Nephron (organoid): ENCODE data around the gene OSBPL10.

Source experiments
- H3K27ac Mint-ChIP-seq, 3 experiments: 2 replicates each; pipeline ENCODE4 v1.8.0; 2020; ENCODE audit warnings: mixed read lengths in 3 of 3, mild to moderate bottlenecking in 2 of 3, moderate library complexity in 1 of 3
- H3K27me3 Mint-ChIP-seq: 2 replicates; pipeline ENCODE4 v1.8.0; 2021; ENCODE audit warnings: low read depth, mild to moderate bottlenecking, moderate library complexity, mixed read lengths
- H3K36me3 Mint-ChIP-seq: 2 replicates; pipeline ENCODE4 v1.8.0; 2020; ENCODE audit warnings: low read depth, mixed read lengths
- H3K4me1 Mint-ChIP-seq: 2 replicates; pipeline ENCODE4 v1.8.0; 2020; ENCODE audit warnings: mixed read lengths
- H3K4me3 Mint-ChIP-seq, 3 experiments: 2 replicates each; pipeline ENCODE4 v1.8.0; 2020; ENCODE audit warnings: mild to moderate bottlenecking in 3 of 3, mixed read lengths in 3 of 3, moderate library complexity in 2 of 3
- H3K9me3 Mint-ChIP-seq: 2 replicates; pipeline ENCODE4 v1.8.0; 2020; ENCODE audit warnings: mixed read lengths
- TF ChIP-seq, protein P1 (sequence below), 3 experiments: fragments of 200-600 bp; sonication (generic); IDR thresholded peaks; one replicate each; pipeline ENCODE4 v1.5.0; 2021; ENCODE audit warnings: antibody characterized with exemption in 3 of 3; ENCODE audit not compliant: unreplicated experiment in 3 of 3

The OSBPL10 gene

DNA sequence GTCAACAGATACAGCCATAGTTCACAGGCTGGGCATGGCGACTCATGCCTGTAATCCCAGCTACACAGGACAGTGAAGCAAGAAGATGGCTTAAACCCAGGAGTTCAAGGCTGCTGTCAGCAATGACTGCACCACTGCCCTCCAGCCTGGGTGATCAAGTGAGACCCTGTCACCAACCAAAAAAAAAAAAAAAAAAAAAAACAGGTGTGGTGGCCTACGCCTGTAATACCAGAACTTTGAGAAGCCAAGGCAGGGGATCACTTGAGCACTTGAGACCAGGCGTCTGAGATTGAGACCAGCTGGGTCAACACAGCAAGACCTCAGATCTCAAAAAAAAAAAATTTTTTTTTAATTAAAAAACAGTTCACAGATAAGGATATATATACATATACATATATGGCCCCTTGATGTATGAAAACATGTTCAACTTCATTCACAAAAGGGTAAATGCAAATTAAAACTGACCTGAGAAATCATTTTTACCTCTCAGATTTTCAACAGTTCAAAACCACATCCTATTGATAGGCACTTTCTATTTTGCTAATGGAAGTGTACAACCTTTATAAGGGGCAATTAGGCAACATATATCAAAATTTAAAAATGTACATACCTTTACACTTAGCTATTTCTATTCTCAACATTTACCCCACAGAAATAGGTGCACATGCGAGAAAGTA lies 51.1 kb downstream of the OSBPL10 start:
- Mint-ChIP-seq H3K27ac (no peak overlapping the region), H3K4me1 (peaks cover 9% of the 10 kb centered on the region), H3K27me3 (no peaks in the 10 kb centered on the region), H3K4me3 (no peak overlapping the region), H3K36me3 (no peaks in the 10 kb centered on the region), H3K9me3 (no peaks in the 10 kb centered on the region)
- TF ChIP-seq, protein P1, sequence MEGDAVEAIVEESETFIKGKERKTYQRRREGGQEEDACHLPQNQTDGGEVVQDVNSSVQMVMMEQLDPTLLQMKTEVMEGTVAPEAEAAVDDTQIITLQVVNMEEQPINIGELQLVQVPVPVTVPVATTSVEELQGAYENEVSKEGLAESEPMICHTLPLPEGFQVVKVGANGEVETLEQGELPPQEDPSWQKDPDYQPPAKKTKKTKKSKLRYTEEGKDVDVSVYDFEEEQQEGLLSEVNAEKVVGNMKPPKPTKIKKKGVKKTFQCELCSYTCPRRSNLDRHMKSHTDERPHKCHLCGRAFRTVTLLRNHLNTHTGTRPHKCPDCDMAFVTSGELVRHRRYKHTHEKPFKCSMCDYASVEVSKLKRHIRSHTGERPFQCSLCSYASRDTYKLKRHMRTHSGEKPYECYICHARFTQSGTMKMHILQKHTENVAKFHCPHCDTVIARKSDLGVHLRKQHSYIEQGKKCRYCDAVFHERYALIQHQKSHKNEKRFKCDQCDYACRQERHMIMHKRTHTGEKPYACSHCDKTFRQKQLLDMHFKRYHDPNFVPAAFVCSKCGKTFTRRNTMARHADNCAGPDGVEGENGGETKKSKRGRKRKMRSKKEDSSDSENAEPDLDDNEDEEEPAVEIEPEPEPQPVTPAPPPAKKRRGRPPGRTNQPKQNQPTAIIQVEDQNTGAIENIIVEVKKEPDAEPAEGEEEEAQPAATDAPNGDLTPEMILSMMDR (IDR thresholded peaks at IDR 0.05; ENCODE audit: unreplicated experiment in 3 of 3), result no peak

GRCh38 chr3:31927811-31928210 lies 53.3 kb downstream of the OSBPL10 start:
- H3K9me3 Mint-ChIP-seq, result no peaks in the 10 kb centered on the region
- peaks cover 5% of the 10 kb centered on the region for H3K4me1 Mint-ChIP-seq
- H3K27me3 Mint-ChIP-seq, result no peaks in the 10 kb centered on the region
- H3K4me3 Mint-ChIP-seq, result no peak overlapping the region
- TF ChIP-seq, protein P1 (IDR thresholded peaks at IDR 0.05; ENCODE audit: unreplicated experiment in 3 of 3), result no peak
- H3K27ac Mint-ChIP-seq, result no peak overlapping the region
- H3K36me3 Mint-ChIP-seq, result no peaks in the 10 kb centered on the region

GRCh38 chr3:31926543-31926942 lies 54.5 kb downstream of the OSBPL10 start:
- H3K9me3 Mint-ChIP-seq, result peaks cover 4% of the 10 kb centered on the region
- H3K27ac Mint-ChIP-seq, result no peak overlapping the region
- TF ChIP-seq, protein P1 (IDR thresholded peaks at IDR 0.05; ENCODE audit: unreplicated experiment in 3 of 3), result no peak
- H3K36me3 Mint-ChIP-seq, result no peaks in the 10 kb centered on the region
- peaks cover 7% of the 10 kb centered on the region for H3K4me1 Mint-ChIP-seq
- no peaks in the 10 kb centered on the region for H3K27me3 Mint-ChIP-seq
- no peak overlapping the region for H3K4me3 Mint-ChIP-seq

DNA sequence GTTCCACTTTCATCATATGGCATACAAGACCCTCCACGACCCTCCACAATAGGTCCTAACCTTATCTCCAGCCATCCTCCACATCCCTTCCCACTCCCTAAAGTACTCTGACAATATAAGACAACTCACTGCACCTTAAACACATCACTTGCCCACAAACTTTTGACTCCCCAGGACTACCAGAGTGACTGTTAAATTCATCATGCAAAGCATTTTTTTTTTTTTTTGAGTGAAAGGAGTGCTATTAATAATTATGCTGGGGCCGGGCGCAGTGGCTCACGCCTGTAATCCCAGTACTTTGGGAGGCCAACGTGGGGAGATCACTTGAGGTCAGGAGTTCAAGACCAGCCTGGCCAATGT lies 55.8 kb downstream of the OSBPL10 start:
- no peak overlapping the region for H3K4me3 Mint-ChIP-seq
- H3K27me3 Mint-ChIP-seq, result no peaks in the 10 kb centered on the region
- peaks cover under 1% of the 10 kb centered on the region for H3K36me3 Mint-ChIP-seq
- TF ChIP-seq, protein P1 (IDR thresholded peaks at IDR 0.05; ENCODE audit: unreplicated experiment in 3 of 3), result no peak
- peaks cover 6% of the 10 kb centered on the region for H3K9me3 Mint-ChIP-seq
- no peak overlapping the region for H3K27ac Mint-ChIP-seq
- H3K4me1 Mint-ChIP-seq, result peaks cover 7% of the 10 kb centered on the region

DNA sequence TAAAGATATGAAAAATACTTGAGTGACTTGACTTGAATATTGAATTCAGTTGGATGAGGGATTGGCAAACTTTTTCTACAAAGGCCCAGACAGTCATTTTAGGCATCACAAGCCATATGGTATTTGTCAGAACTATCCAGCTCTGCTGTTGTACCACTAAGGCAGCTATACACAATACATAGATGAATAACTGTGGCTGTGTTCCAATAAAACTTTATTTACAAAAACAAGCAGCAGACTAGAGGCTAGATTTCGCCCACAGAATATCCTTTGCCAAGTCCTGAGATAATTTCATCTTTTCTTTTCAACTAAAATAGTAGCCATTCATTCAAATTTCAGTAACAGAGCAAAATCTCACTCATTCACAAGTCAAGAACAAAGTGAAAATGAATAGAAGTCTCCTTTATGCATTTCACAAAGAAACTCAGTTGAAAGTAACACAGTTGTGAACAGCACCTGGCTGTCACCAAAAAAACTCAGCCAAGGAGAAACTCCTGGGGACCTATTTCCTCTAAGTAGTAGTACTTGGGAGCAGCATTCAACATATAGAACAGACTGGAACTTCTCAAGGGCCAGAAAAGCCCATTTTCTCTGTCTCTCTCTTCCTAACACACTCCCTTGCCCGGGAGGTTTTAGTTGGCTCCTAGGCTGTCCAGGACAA lies 56.3 kb downstream of the OSBPL10 start:
- H3K4me1 Mint-ChIP-seq, result peaks cover 7% of the 10 kb centered on the region
- TF ChIP-seq, protein P1 (IDR thresholded peaks at IDR 0.05; ENCODE audit: unreplicated experiment in 3 of 3), result no peak
- H3K36me3 Mint-ChIP-seq, result peaks cover 5% of the 10 kb centered on the region
- H3K27ac Mint-ChIP-seq, result no peak overlapping the region
- H3K27me3 Mint-ChIP-seq, result no peaks in the 10 kb centered on the region
- H3K4me3 Mint-ChIP-seq, result no peak overlapping the region
- peaks cover 12% of the 10 kb centered on the region for H3K9me3 Mint-ChIP-seq

GRCh38 chr3:31922962-31923361 lies 58.1 kb downstream of the OSBPL10 start:
- Mint-ChIP-seq H3K27ac (peak overlapping the region; percentile 78 to 82 (median 80)), H3K36me3 (peaks cover 6% of the 10 kb centered on the region), H3K27me3 (no peaks in the 10 kb centered on the region), H3K4me3 (peak overlapping the region in 1 of 3 experiments; percentile 15), H3K9me3 (peaks cover 18% of the 10 kb centered on the region), H3K4me1 (peaks cover 12% of the 10 kb centered on the region)
- TF ChIP-seq, protein P1 (IDR thresholded peaks at IDR 0.05; ENCODE audit: unreplicated experiment in 3 of 3), result no peak
